ENCODE data around the gene SNX9. TPM values are rescaled to one million over a fixed set of nuclear protein-coding genes. Genes with fewer than 3 reads are reported as not detected.

The SNX9 gene
- polyA plus RNA-seq, 1 donor (not counting 4 experiments of a cell fraction or from before 2014, with no cell fraction given): 37.8 TPM

DNA sequence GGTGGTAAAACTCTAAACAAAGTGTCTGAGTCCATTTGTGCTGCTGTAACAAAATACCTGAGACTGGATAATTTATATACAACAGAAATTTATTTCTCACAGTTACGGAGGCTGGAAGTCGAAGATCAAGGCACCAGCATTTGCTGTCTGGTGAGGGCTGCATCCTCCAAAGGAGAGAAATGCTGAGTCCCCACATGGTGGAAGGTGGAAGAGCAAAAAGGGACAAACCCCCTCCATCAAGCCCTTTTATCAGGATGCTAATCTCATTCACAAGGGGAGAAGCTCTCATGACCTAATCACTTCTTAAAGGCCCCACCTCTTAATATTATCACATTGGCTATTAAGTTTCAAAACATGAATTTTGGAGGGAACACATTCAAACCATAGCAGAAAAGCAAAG lies 102.7 kb downstream of the SNX9 start:
- H3K36me3 ChIP-seq (ENCODE audit: control insufficient read depth in 2 of 2, extremely low read depth in 1 of 2, insufficient read depth in 2 of 2, low read length in 2 of 2): peaks cover 26 to 45% of the 10 kb centered on the region in 2 experiments
- H3K79me2 ChIP-seq (ENCODE audit: control insufficient read depth, insufficient read depth, low read length): no peaks in the 10 kb centered on the region
- no peaks in the 10 kb centered on the region for H3K4me1 ChIP-seq (ENCODE audit: control insufficient read depth, extremely low read depth, insufficient read depth, low read length)
- H3K27me3 ChIP-seq (ENCODE audit: control insufficient read depth, extremely low read depth, insufficient read depth, low read length): no peaks in the 10 kb centered on the region
- DNase-seq (ENCODE audit: low read depth, low spot score): no peak
- H3K4me3 ChIP-seq (ENCODE audit: control insufficient read depth in 2 of 3, extremely low read depth in 1 of 3, insufficient read depth in 2 of 3, low read depth in 1 of 3, low read length in 3 of 3): no peak overlapping the region
- H3K9me3 ChIP-seq (ENCODE audit: control insufficient read depth, low read depth, low read length): no peaks in the 10 kb centered on the region
- no peak overlapping the region for H3K4me2 ChIP-seq (ENCODE audit: control insufficient read depth, extremely low read depth, insufficient read depth, low read depth, low read length)
- FAIRE-seq: no peak
- H3K27ac ChIP-seq (ENCODE audit: control insufficient read depth, insufficient read depth, low read length): no peak overlapping the region
- H3K9ac ChIP-seq (ENCODE audit: control insufficient read depth, extremely low read depth, insufficient read depth, low read length): no peak overlapping the region
- H2AFZ ChIP-seq (ENCODE audit: control insufficient read depth, low read length): no peak overlapping the region
- no peak for TF ChIP-seq EZH2 (IDR thresholded peaks at IDR 0.05; ENCODE audit: low read length)
- TF ChIP-seq, protein P1, sequence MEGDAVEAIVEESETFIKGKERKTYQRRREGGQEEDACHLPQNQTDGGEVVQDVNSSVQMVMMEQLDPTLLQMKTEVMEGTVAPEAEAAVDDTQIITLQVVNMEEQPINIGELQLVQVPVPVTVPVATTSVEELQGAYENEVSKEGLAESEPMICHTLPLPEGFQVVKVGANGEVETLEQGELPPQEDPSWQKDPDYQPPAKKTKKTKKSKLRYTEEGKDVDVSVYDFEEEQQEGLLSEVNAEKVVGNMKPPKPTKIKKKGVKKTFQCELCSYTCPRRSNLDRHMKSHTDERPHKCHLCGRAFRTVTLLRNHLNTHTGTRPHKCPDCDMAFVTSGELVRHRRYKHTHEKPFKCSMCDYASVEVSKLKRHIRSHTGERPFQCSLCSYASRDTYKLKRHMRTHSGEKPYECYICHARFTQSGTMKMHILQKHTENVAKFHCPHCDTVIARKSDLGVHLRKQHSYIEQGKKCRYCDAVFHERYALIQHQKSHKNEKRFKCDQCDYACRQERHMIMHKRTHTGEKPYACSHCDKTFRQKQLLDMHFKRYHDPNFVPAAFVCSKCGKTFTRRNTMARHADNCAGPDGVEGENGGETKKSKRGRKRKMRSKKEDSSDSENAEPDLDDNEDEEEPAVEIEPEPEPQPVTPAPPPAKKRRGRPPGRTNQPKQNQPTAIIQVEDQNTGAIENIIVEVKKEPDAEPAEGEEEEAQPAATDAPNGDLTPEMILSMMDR (optimal IDR thresholded peaks at IDR 0.05 in 1 of 3, IDR thresholded peaks at IDR 0.05 in 1 of 3, conservative IDR thresholded peaks at IDR 0.05 in 1 of 3; ENCODE audit: extremely low read depth in 1 of 3, insufficient read depth in 2 of 3, low read length in 3 of 3): no peak
- no peaks in the 10 kb centered on the region for H3K9me1 ChIP-seq (ENCODE audit: control insufficient read depth, extremely low read depth, insufficient read depth, low read length)
- dilution Hi-C loops (cut with MboI; ENCODE audit: extremely low pct_ligation_motif_present, low sequenced_read_pairs): no loop called here
- H4K20me1 ChIP-seq (ENCODE audit: control insufficient read depth, extremely low read depth, insufficient read depth, low read length): no peaks in the 10 kb centered on the region

DNA sequence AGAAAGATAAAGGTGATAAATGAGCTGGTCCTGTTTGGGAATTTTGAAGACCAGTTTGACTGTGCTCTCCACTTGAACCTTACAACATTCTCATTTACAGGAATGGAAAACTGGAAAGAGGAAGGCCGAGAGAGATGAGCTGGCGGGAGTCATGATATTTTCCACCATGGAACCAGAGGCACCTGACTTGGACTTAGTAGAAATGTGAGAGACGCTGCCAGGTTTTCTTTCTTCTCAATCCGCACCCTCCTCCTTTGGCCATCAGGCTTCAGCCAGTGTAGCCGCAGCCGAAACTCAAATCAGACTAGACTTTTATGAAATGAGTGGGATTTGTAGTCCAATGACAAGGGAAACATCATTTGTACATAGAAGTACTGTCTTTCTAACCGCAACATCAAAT lies 104.0 kb downstream of the SNX9 start:
- Histone ChIP-seq H3K4me2 (ENCODE audit: control insufficient read depth, extremely low read depth, insufficient read depth, low read depth, low read length) (no peak overlapping the region), H3K36me3 (ENCODE audit: control insufficient read depth in 2 of 2, extremely low read depth in 1 of 2, insufficient read depth in 2 of 2, low read length in 2 of 2) (peaks cover 27 to 49% of the 10 kb centered on the region in 2 experiments), H3K4me3 (ENCODE audit: control insufficient read depth in 2 of 3, extremely low read depth in 1 of 3, insufficient read depth in 2 of 3, low read depth in 1 of 3, low read length in 3 of 3) (no peak overlapping the region), H3K9ac (ENCODE audit: control insufficient read depth, extremely low read depth, insufficient read depth, low read length) (no peak overlapping the region), H3K9me1 (ENCODE audit: control insufficient read depth, extremely low read depth, insufficient read depth, low read length) (no peaks in the 10 kb centered on the region), H3K27me3 (ENCODE audit: control insufficient read depth, extremely low read depth, insufficient read depth, low read length) (no peaks in the 10 kb centered on the region), H3K27ac (ENCODE audit: control insufficient read depth, insufficient read depth, low read length) (no peak overlapping the region), H4K20me1 (ENCODE audit: control insufficient read depth, extremely low read depth, insufficient read depth, low read length) (no peaks in the 10 kb centered on the region), H3K4me1 (ENCODE audit: control insufficient read depth, extremely low read depth, insufficient read depth, low read length) (no peaks in the 10 kb centered on the region), H3K79me2 (ENCODE audit: control insufficient read depth, insufficient read depth, low read length) (no peaks in the 10 kb centered on the region), H3K9me3 (ENCODE audit: control insufficient read depth, low read depth, low read length) (no peaks in the 10 kb centered on the region), H2AFZ (ENCODE audit: control insufficient read depth, low read length) (no peak overlapping the region)
- FAIRE-seq: no peak
- no peak for TF ChIP-seq EZH2 (IDR thresholded peaks at IDR 0.05; ENCODE audit: low read length)
- TF ChIP-seq, protein P1 (optimal IDR thresholded peaks at IDR 0.05 in 1 of 3, IDR thresholded peaks at IDR 0.05 in 1 of 3, conservative IDR thresholded peaks at IDR 0.05 in 1 of 3; ENCODE audit: extremely low read depth in 1 of 3, insufficient read depth in 2 of 3, low read length in 3 of 3): no peak
- DNase-seq (ENCODE audit: low read depth, low spot score): no peak
- dilution Hi-C loops (cut with MboI; ENCODE audit: extremely low pct_ligation_motif_present, low sequenced_read_pairs): no loop called here
